HEK293 (cell line): ENCODE results near the gene TMA7B.

ENCODE experiments used
- SP2 ChIP-seq: fragments of 450-650 bp; formaldehyde crosslinking; IDR thresholded peaks from 2 replicates; pipeline ENCODE4 v1.5.1; 2016; ENCODE audit warnings: missing biosample characterization, missing genetic modification characterization
- ZBTB17 ChIP-seq: fragments of 450-650 bp; formaldehyde crosslinking; IDR thresholded peaks from 2 replicates; pipeline ENCODE4 v1.5.1; 2016; ENCODE audit warnings: missing biosample characterization, missing genetic modification characterization
- ZNF114 ChIP-seq: fragments of 450-650 bp; formaldehyde crosslinking; IDR thresholded peaks from 2 replicates; pipeline ENCODE4 v1.5.0; 2017; ENCODE audit warnings: missing biosample characterization, missing genetic modification characterization
- ZNF146 ChIP-seq: fragments of 450-650 bp; formaldehyde crosslinking; IDR thresholded peaks from 2 replicates; pipeline ENCODE4 v1.5.1; 2016; ENCODE audit warnings: missing biosample characterization, missing genetic modification characterization
- ZNF174 ChIP-seq: fragments of 450-650 bp; formaldehyde crosslinking; IDR thresholded peaks from 2 replicates; pipeline ENCODE4 v1.5.0; 2017; ENCODE audit warnings: missing biosample characterization, mild to moderate bottlenecking, missing genetic modification characterization
- ZNF560 ChIP-seq: fragments of 450-650 bp; formaldehyde crosslinking; IDR thresholded peaks from 2 replicates; pipeline ENCODE4 v1.5.1; 2017; ENCODE audit warnings: missing biosample characterization, missing genetic modification characterization, borderline replicate concordance
- TF ChIP-seq, protein P1 (sequence below): fragments of 450-650 bp; formaldehyde crosslinking; IDR thresholded peaks from 2 replicates; pipeline ENCODE4 v1.5.1; 2016; ENCODE audit warnings: missing biosample characterization, missing genetic modification characterization
- TF ChIP-seq, protein P2 (sequence below): fragments of 450-650 bp; formaldehyde crosslinking; IDR thresholded peaks from 2 replicates; pipeline ENCODE4 v1.5.1; 2016; ENCODE audit warnings: missing biosample characterization, missing genetic modification characterization
- TF ChIP-seq, protein P3 (sequence below): fragments of 450-650 bp; formaldehyde crosslinking; IDR thresholded peaks from 2 replicates; pipeline ENCODE4 v1.5.1; 2016; ENCODE audit warnings: missing biosample characterization, missing genetic modification characterization
- TF ChIP-seq, protein P4 (sequence below): fragments of 450-650 bp; formaldehyde crosslinking; IDR thresholded peaks from 2 replicates; pipeline ENCODE4 v1.5.1; 2016; ENCODE audit warnings: missing biosample characterization, missing genetic modification characterization
- TF ChIP-seq, protein P5 (sequence below): fragments of 450-650 bp; formaldehyde crosslinking; IDR thresholded peaks from 2 replicates; pipeline ENCODE4 v1.5.1; 2017; ENCODE audit warnings: missing biosample characterization, missing genetic modification characterization
- TF ChIP-seq, protein P6 (sequence below): fragments of 450-650 bp; formaldehyde crosslinking; IDR thresholded peaks from 2 replicates; pipeline ENCODE4 v1.5.1; 2016; ENCODE audit warnings: missing biosample characterization, missing genetic modification characterization, borderline replicate concordance
- TF ChIP-seq, protein P7 (sequence below): fragments of 450-650 bp; formaldehyde crosslinking; IDR thresholded peaks from 2 replicates; pipeline ENCODE4 v1.5.1; 2016; ENCODE audit warnings: missing biosample characterization, missing genetic modification characterization, low read depth
- TF ChIP-seq, protein P8 (sequence below): fragments of 450-650 bp; formaldehyde crosslinking; optimal IDR thresholded peaks from 2 replicates; pipeline ENCODE3; 2016; ENCODE audit warnings: missing biosample characterization, mild to moderate bottlenecking, missing genetic modification characterization

DNA sequence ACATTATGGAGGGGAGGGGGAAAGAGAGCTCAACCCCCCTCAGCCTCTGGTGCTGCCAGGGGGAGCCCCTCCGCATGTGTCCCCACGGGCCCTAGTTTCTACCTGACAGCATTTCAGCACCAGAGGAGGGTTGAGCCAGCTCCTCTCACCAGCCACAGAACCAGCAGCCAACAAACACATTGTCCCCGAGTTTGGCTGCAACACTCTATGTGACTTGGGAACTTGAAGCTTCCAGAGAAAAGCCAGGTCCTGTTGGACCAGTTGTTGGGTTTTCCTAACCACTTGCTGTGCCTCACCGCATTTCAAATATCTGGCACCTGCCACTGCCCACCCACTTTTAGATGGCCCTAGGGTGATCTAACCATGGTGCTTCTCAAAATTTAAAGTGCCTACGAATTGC is 13.5 kb downstream of the TMA7B start:
- TF ChIP-seq, protein P1, sequence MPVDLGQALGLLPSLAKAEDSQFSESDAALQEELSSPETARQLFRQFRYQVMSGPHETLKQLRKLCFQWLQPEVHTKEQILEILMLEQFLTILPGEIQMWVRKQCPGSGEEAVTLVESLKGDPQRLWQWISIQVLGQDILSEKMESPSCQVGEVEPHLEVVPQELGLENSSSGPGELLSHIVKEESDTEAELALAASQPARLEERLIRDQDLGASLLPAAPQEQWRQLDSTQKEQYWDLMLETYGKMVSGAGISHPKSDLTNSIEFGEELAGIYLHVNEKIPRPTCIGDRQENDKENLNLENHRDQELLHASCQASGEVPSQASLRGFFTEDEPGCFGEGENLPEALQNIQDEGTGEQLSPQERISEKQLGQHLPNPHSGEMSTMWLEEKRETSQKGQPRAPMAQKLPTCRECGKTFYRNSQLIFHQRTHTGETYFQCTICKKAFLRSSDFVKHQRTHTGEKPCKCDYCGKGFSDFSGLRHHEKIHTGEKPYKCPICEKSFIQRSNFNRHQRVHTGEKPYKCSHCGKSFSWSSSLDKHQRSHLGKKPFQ: no peak
- TF ChIP-seq ZNF114 (no peak), ZNF560 (tag by site-specific recombination) (no peak), ZBTB17 (tag by site-specific recombination) (no peak), ZNF146 (no peak), SP2 (tag by site-specific recombination) (no peak), ZNF174 (no peak)
- TF ChIP-seq, protein P2, sequence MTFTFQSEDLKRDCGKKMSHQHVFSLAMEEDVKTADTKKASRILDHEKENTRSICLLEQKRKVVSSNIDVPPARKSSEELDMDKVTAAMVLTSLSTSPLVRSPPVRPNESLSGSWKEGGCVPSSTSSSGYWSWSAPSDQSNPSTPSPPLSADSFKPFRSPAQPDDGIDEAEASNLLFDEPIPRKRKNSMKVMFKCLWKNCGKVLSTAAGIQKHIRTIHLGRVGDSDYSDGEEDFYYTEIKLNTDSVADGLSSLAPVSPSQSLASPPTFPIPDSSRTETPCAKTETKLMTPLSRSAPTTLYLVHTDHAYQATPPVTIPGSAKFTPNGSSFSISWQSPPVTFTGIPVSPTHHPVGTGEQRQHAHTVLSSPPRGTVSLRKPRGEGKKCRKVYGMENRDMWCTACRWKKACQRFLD: no peak
- TF ChIP-seq, protein P3, sequence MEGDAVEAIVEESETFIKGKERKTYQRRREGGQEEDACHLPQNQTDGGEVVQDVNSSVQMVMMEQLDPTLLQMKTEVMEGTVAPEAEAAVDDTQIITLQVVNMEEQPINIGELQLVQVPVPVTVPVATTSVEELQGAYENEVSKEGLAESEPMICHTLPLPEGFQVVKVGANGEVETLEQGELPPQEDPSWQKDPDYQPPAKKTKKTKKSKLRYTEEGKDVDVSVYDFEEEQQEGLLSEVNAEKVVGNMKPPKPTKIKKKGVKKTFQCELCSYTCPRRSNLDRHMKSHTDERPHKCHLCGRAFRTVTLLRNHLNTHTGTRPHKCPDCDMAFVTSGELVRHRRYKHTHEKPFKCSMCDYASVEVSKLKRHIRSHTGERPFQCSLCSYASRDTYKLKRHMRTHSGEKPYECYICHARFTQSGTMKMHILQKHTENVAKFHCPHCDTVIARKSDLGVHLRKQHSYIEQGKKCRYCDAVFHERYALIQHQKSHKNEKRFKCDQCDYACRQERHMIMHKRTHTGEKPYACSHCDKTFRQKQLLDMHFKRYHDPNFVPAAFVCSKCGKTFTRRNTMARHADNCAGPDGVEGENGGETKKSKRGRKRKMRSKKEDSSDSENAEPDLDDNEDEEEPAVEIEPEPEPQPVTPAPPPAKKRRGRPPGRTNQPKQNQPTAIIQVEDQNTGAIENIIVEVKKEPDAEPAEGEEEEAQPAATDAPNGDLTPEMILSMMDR (tag by site-specific recombination): no peak
- TF ChIP-seq, protein P4, sequence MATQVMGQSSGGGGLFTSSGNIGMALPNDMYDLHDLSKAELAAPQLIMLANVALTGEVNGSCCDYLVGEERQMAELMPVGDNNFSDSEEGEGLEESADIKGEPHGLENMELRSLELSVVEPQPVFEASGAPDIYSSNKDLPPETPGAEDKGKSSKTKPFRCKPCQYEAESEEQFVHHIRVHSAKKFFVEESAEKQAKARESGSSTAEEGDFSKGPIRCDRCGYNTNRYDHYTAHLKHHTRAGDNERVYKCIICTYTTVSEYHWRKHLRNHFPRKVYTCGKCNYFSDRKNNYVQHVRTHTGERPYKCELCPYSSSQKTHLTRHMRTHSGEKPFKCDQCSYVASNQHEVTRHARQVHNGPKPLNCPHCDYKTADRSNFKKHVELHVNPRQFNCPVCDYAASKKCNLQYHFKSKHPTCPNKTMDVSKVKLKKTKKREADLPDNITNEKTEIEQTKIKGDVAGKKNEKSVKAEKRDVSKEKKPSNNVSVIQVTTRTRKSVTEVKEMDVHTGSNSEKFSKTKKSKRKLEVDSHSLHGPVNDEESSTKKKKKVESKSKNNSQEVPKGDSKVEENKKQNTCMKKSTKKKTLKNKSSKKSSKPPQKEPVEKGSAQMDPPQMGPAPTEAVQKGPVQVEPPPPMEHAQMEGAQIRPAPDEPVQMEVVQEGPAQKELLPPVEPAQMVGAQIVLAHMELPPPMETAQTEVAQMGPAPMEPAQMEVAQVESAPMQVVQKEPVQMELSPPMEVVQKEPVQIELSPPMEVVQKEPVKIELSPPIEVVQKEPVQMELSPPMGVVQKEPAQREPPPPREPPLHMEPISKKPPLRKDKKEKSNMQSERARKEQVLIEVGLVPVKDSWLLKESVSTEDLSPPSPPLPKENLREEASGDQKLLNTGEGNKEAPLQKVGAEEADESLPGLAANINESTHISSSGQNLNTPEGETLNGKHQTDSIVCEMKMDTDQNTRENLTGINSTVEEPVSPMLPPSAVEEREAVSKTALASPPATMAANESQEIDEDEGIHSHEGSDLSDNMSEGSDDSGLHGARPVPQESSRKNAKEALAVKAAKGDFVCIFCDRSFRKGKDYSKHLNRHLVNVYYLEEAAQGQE (tag by site-specific recombination): no peak
- TF ChIP-seq, protein P5, sequence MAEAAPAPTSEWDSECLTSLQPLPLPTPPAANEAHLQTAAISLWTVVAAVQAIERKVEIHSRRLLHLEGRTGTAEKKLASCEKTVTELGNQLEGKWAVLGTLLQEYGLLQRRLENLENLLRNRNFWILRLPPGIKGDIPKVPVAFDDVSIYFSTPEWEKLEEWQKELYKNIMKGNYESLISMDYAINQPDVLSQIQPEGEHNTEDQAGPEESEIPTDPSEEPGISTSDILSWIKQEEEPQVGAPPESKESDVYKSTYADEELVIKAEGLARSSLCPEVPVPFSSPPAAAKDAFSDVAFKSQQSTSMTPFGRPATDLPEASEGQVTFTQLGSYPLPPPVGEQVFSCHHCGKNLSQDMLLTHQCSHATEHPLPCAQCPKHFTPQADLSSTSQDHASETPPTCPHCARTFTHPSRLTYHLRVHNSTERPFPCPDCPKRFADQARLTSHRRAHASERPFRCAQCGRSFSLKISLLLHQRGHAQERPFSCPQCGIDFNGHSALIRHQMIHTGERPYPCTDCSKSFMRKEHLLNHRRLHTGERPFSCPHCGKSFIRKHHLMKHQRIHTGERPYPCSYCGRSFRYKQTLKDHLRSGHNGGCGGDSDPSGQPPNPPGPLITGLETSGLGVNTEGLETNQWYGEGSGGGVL (tag by site-specific recombination): no peak
- TF ChIP-seq, protein P6, sequence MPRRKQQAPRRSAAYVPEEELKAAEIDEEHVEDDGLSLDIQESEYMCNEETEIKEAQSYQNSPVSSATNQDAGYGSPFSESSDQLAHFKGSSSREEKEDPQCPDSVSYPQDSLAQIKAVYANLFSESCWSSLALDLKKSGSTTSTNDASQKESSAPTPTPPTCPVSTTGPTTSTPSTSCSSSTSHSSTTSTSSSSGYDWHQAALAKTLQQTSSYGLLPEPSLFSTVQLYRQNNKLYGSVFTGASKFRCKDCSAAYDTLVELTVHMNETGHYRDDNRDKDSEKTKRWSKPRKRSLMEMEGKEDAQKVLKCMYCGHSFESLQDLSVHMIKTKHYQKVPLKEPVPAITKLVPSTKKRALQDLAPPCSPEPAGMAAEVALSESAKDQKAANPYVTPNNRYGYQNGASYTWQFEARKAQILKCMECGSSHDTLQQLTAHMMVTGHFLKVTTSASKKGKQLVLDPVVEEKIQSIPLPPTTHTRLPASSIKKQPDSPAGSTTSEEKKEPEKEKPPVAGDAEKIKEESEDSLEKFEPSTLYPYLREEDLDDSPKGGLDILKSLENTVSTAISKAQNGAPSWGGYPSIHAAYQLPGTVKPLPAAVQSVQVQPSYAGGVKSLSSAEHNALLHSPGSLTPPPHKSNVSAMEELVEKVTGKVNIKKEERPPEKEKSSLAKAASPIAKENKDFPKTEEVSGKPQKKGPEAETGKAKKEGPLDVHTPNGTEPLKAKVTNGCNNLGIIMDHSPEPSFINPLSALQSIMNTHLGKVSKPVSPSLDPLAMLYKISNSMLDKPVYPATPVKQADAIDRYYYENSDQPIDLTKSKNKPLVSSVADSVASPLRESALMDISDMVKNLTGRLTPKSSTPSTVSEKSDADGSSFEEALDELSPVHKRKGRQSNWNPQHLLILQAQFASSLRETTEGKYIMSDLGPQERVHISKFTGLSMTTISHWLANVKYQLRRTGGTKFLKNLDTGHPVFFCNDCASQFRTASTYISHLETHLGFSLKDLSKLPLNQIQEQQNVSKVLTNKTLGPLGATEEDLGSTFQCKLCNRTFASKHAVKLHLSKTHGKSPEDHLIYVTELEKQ (tag by site-specific recombination): no peak
- TF ChIP-seq, protein P7, sequence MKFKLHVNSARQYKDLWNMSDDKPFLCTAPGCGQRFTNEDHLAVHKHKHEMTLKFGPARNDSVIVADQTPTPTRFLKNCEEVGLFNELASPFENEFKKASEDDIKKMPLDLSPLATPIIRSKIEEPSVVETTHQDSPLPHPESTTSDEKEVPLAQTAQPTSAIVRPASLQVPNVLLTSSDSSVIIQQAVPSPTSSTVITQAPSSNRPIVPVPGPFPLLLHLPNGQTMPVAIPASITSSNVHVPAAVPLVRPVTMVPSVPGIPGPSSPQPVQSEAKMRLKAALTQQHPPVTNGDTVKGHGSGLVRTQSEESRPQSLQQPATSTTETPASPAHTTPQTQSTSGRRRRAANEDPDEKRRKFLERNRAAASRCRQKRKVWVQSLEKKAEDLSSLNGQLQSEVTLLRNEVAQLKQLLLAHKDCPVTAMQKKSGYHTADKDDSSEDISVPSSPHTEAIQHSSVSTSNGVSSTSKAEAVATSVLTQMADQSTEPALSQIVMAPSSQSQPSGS (tag by site-specific recombination): no peak
- TF ChIP-seq, protein P8, sequence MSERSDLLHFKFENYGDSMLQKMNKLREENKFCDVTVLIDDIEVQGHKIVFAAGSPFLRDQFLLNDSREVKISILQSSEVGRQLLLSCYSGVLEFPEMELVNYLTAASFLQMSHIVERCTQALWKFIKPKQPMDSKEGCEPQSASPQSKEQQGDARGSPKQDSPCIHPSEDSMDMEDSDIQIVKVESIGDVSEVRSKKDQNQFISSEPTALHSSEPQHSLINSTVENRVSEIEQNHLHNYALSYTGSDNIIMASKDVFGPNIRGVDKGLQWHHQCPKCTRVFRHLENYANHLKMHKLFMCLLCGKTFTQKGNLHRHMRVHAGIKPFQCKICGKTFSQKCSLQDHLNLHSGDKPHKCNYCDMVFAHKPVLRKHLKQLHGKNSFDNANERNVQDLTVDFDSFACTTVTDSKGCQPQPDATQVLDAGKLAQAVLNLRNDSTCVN (tag by site-specific recombination): no peak
